ENCODE results near the gene CCDC191.

GRCh38 chr3:114079761-114080160 lies 23.4 kb upstream of the CCDC191 start:
- TF ChIP-seq CTCF (tag by site-specific recombination; IDR thresholded peaks at IDR 0.05) = no peak
- TF ChIP-seq ZSCAN18 (tag by site-specific recombination; IDR thresholded peaks at IDR 0.05) = no peak
- no peak for TF ChIP-seq ZNF37A (tag by site-specific recombination; IDR thresholded peaks at IDR 0.05)
- TF ChIP-seq ZNF114 (tag by site-specific recombination; IDR thresholded peaks at IDR 0.05) = no peak
- TF ChIP-seq HOXA7 (CRISPR knock-in tag; IDR thresholded peaks at IDR 0.05; ENCODE audit: borderline replicate concordance) = no peak
- no peak for TF ChIP-seq ZNF350 (tag by site-specific recombination; IDR thresholded peaks at IDR 0.05)
- no peak for TF ChIP-seq ZFP69B (tag by site-specific recombination; IDR thresholded peaks at IDR 0.05)
- TF ChIP-seq REPIN1 (tag by site-specific recombination; IDR thresholded peaks at IDR 0.05; ENCODE audit: low read depth) = no peak
